ENCODE data around the gene LIN28B. TPM values are rescaled to one million over a fixed set of nuclear protein-coding genes. Genes with fewer than 3 reads are reported as not detected.

The LIN28B gene
- total RNA-seq, 1 donor from 2014 or later: not detected

GRCh38 chr6:105095139-105095538 is 138.2 kb downstream of the LIN28B start:
- CTCF ChIA-PET: no interaction called here
- no peak overlapping the region for H3K4me3 Mint-ChIP-seq

GRCh38 chr6:105097288-105097687 is 140.4 kb downstream of the LIN28B start:
- H3K36me3 Mint-ChIP-seq (ENCODE audit: low read depth): no peaks in the 10 kb centered on the region
- DNase-seq: no peak
- no peak overlapping the region for H3K4me3 Mint-ChIP-seq
- POLR2A ChIA-PET: no interaction called here
- ATAC-seq (ENCODE audit: low read depth): no peak
- H3K9me3 Mint-ChIP-seq: no peaks in the 10 kb centered on the region
- intact Hi-C loops (cut with micrococcal nuclease): no loop called here
- CTCF ChIA-PET: interaction anchor here (1.6 to 1.8 kb wide), 2 partner anchors 10 to 17 kb away, joined by 3 to 6 read pairs; no protein-coding TSS in a partner anchor
- no peaks in the 10 kb centered on the region for H3K27me3 Mint-ChIP-seq
- H3K27ac Mint-ChIP-seq: no peak overlapping the region
- TF ChIP-seq, protein P1, sequence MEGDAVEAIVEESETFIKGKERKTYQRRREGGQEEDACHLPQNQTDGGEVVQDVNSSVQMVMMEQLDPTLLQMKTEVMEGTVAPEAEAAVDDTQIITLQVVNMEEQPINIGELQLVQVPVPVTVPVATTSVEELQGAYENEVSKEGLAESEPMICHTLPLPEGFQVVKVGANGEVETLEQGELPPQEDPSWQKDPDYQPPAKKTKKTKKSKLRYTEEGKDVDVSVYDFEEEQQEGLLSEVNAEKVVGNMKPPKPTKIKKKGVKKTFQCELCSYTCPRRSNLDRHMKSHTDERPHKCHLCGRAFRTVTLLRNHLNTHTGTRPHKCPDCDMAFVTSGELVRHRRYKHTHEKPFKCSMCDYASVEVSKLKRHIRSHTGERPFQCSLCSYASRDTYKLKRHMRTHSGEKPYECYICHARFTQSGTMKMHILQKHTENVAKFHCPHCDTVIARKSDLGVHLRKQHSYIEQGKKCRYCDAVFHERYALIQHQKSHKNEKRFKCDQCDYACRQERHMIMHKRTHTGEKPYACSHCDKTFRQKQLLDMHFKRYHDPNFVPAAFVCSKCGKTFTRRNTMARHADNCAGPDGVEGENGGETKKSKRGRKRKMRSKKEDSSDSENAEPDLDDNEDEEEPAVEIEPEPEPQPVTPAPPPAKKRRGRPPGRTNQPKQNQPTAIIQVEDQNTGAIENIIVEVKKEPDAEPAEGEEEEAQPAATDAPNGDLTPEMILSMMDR (IDR thresholded peaks at IDR 0.05): no peak
- no peaks in the 10 kb centered on the region for H3K4me1 Mint-ChIP-seq

More at GRCh38 chr6:105095139-105095538, 138.2 kb downstream of the LIN28B start:
- DNase-seq (no peak), ATAC-seq (ENCODE audit: low read depth) (no peak)
- no peak overlapping the region for H3K27ac Mint-ChIP-seq
- H3K36me3 Mint-ChIP-seq (ENCODE audit: low read depth): no peaks in the 10 kb centered on the region
- POLR2A ChIA-PET: no interaction called here
- no peaks in the 10 kb centered on the region for H3K4me1 Mint-ChIP-seq
- no peaks in the 10 kb centered on the region for H3K27me3 Mint-ChIP-seq
- no peaks in the 10 kb centered on the region for H3K9me3 Mint-ChIP-seq
- TF ChIP-seq, protein P1 (IDR thresholded peaks at IDR 0.05): no peak
- intact Hi-C loops (cut with micrococcal nuclease): no loop called here

- ChIA-PET CTCF (interaction anchor here (0.6 to 3.0 kb wide), 2 partner anchors 11 to 550 kb away, joined by 3 to 9 read pairs; no protein-coding TSS in a partner anchor), POLR2A (no interaction called here)
- H3K4me1 Mint-ChIP-seq: no peaks in the 10 kb centered on the region
- intact Hi-C loops (cut with micrococcal nuclease): no loop called here
- H3K36me3 Mint-ChIP-seq (ENCODE audit: low read depth): no peaks in the 10 kb centered on the region
- TF ChIP-seq, protein P1 (IDR thresholded peaks at IDR 0.05): no peak
- no peak for ATAC-seq (ENCODE audit: low read depth)
- H3K27me3 Mint-ChIP-seq: no peaks in the 10 kb centered on the region
- H3K9me3 Mint-ChIP-seq: no peaks in the 10 kb centered on the region
- DNase-seq: no peak
- H3K4me3 Mint-ChIP-seq: no peak overlapping the region
- H3K27ac Mint-ChIP-seq: no peak overlapping the region
Observed at GRCh38 chr6:105099371-105099770, 142.5 kb downstream of the LIN28B start.

GRCh38 chr6:105102186-105102585 is 145.3 kb downstream of the LIN28B start:
- H3K9me3 Mint-ChIP-seq: no peaks in the 10 kb centered on the region
- POLR2A ChIA-PET: no interaction called here
- H3K27me3 Mint-ChIP-seq: no peaks in the 10 kb centered on the region
- intact Hi-C loops (cut with micrococcal nuclease): no loop called here
- H3K36me3 Mint-ChIP-seq (ENCODE audit: low read depth): no peaks in the 10 kb centered on the region
- no peak overlapping the region for H3K4me3 Mint-ChIP-seq
- TF ChIP-seq, protein P1 (IDR thresholded peaks at IDR 0.05): no peak
- ATAC-seq (ENCODE audit: low read depth) (no peak), DNase-seq (no peak)
- CTCF ChIA-PET: no interaction called here
- no peak overlapping the region for H3K27ac Mint-ChIP-seq
- no peaks in the 10 kb centered on the region for H3K4me1 Mint-ChIP-seq

- H3K9me3 Mint-ChIP-seq: no peaks in the 10 kb centered on the region
- ATAC-seq (ENCODE audit: low read depth) (no peak), DNase-seq (no peak)
- ChIA-PET POLR2A (no interaction called here), CTCF (no interaction called here)
- intact Hi-C loops (cut with micrococcal nuclease): no loop called here
- H3K27me3 Mint-ChIP-seq: peaks cover 2% of the 10 kb centered on the region
- H3K4me1 Mint-ChIP-seq: no peaks in the 10 kb centered on the region
- no peaks in the 10 kb centered on the region for H3K36me3 Mint-ChIP-seq (ENCODE audit: low read depth)
- TF ChIP-seq, protein P1 (IDR thresholded peaks at IDR 0.05): no peak
- no peak overlapping the region for H3K4me3 Mint-ChIP-seq
- H3K27ac Mint-ChIP-seq: no peak overlapping the region
Observed at GRCh38 chr6:105105094-105105493, 148.2 kb downstream of the LIN28B start.
